GM21381 (cell line): Measurements from ENCODE around the gene RGS17.
"Not testable (repeated sequence)": the region's sequence is repeated elsewhere in the genome, so short reads cannot be mapped to it uniquely, and the experiment has no call there.

ENCODE experiments used
- ATAC-seq: cut with Tn5 transposase; IDR thresholded peaks from one replicate; pipeline ENCODE4 v1.9.1; 2021; ENCODE audit warnings: mild to moderate bottlenecking, moderate library complexity; ENCODE audit not compliant: unreplicated experiment

The RGS17 gene

DNA sequence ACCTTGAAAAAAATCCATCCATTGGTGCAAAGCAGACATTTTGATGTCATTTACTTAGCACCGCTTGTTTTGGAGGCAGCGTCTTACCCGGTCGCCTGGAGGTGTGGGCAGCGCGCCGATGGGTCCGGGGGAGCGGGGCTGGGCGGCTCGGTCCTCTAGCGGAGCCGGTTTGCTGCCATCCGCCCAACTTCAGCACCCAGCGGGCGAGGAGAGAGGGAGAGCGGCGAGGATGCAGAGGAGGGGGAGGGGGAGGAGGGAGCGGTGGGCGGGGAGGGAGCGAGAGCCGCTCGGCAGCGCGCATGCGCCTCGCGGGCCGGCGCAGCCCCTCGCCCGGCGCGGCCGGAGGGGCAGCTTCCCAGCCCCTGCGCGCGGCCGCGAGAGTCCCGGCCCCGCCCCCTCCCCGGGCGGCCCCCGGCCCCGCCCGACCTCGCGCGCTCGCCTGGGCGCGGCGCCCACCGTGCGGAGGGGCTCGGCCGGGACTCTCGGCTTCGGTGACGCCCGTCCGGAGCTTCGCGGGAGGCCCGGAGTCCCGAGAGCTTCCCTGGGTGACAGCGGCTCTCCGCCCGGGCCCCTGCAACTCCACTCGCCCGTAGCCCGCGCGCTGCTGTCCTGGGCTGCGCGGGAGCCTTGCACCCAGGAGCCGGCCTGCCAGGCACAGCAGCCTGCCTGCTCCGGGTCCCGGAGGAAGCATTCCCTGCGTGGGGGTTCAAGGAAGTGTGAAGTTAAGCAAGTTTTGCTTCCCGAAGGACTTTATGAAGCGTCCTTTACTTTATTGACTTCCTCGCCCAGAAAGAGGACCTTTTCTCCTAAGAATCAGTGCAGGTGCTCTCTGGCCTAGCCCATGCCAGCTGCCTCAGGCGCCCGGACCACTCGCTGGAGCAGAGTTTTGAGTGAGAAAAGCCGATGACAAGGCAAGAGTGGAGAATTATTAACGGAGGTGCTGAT lies at the start of gene RGS17:
TSS of gene RGS17 (minus strand) at position 246 of the 945 bp plus-strand sequence. CDS start 87,264 bp downstream, outside the sequence.
- peak; percentile 62 for ATAC-seq

DNA sequence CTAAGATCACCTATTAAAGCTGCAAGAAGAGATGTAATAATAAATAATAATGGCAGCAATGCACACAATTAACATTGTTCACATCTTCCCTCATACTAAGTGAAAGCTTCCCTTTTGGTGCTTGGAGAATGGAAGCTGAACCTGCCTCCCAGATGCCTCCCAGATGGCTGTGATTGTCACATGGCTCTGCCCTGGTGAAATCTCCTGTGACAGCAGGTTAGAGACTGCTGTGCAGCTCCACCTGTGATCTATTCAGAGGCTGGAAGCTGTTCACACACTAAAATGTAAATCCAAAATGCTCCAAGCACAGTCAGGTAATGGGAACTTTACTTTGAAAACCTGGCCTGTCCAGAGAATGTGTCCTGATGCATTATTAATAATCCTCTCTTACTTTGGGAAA lies 41.7 kb upstream of the RGS17 start:
- ATAC-seq = no peak

DNA sequence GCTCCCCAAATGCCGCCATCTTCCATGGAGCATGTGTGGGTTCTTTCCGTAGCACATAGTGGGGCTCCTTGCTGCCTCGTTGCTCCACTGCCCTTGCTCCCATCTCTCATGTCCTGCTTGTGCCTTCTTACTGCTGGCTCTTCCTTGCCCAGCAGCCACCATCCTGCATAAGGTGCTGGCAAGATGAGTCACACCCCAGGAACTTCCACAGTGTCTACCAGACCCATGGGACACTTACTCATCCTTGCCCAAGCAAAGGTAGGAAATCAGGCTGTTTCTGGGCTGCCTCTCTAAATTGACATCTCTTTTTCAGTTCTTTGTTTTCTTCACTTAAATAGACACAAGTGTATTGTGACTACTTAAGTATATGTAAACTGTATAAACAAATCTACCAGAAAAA lies 39.4 kb upstream of the RGS17 start:
- ATAC-seq = no peak

DNA sequence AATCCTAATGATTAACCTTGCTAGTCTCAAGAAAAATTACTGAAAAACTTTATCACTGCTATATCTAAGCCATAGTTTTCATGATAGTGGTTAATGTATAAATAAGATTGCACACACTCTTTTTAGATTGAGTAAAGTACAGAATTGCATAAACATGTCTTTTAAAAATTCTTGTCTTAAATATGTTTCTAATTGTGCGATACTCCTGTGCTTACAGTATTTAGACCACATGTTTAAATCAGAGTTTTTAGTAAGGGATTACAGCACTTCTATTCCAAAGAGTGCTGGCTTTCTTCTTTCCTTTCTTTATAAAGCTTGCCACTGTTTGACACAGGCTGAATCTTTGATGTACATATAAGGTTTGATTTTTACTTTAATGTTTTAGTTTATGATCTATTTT lies 36.8 kb upstream of the RGS17 start:
- ATAC-seq = no peak

GRCh38 chr6:153167061-153167891 lies 36.2 kb upstream of the RGS17 start:
- no peak for ATAC-seq

DNA sequence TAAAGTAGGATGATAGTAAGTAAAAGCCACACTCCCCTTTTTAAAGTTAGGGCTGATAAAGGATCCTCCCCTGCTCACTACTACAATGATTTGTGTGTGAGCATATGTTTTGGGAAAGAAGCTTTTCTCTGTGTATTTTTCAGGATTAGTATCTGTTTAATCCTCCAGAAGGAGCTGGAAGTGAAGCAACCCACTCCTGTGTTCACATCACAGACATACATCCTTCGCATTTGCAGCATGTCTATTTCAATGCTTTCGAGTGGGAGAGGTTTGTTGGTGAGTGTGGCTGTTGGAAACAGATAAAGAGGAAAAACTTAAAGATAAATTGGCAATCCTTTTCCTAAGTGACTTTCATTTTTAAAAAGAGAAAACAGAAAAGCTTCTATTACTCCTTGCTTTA lies 31.6 kb upstream of the RGS17 start:
- no peak for ATAC-seq

GRCh38 chr6:153162172-153162571 lies 31.1 kb upstream of the RGS17 start:
- ATAC-seq = no peak

DNA sequence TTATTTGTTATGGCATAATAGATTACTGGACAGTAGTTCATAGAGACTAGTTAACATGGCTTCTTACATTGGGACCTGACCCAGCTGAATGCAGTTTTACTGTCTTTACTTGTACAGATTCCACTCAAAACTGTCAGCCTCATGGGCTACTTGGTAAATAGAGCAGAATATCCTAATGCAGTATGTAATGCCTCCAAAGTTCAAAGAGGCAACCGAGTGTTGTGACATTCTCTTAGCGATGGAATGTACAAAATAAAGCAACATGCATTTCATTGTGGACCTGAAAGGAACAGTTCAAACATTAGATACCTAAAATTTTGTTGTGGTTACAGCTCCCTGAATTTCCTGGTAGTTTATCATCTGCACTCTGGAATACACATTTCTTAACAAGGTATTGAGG lies 29.1 kb upstream of the RGS17 start:
- ATAC-seq = no peak

DNA sequence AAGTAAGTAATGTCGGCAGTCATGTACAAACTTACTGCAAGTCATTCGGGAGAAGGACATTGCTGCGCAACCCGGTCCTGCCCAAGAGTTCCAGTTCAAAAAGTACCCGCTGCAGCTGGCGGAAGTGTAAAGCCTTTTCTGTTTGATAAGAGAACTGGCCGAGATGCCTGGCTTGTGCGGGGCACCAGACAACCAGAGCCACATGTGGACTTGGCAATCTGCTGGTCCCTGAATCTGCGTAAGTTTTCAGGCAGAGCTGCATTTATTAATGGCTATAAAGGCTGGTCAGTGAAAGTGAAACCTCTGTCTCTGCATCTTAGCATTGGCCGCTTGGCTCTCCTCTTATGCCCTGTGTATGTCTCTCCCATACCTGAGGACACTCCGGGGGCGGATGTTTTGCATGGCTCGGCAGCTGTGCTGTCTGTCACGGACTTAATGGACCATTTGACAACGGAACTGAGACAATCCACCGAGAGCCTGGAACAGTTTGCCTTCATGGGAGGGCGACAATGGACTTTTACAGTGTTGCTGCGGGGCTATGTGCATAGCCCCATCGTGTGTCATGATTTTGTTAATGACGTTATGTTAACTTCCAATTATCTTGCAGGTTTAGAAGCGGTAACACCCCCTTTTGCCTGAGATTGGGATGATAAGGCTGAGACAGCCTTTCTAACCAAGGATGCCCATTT lies 19.8 kb upstream of the RGS17 start:
- ATAC-seq = no peak

GRCh38 chr6:153150371-153150751 lies 19.3 kb upstream of the RGS17 start:
- ATAC-seq = no peak

DNA sequence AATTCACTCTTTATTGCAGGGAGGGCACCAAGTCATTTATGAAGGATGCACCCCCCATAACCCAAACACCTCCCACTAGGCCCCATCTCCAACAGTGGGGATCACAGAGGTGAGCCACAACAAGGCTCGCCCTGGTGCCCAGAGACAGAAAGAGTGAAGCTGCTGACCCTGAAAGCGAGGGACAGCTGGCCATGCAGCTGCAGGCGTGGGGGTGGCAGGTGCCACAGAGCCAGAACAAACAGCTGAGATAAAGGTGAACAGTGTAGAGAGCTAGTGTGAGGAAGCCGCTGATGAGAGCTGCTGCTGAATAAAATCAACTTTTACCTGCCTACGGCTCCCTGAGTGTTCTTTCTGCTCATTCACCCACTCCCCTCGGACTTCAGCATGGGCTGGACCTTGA lies 18.8 kb upstream of the RGS17 start:
- ATAC-seq = no peak

DNA sequence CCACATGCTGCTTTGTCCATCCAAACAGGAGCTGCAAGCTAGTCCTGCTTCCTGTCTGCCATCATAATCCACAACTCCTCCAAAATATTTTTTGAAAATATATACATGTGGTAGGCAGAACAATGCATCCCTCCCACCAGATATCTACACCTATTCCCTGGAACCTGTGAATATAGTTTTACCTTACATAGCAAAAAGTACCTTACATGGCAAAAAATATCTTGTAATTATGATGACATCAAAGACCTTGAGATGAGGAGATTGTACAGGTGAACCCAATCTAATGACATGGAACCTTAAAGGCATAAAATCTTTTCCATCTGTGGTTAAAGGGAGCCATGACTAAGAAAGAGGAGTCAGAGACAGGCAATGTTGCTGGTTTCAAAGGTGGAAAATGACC lies 15.3 kb upstream of the RGS17 start:
- no peak for ATAC-seq

- ATAC-seq = no peak
These were observed 14.5 kb upstream of the RGS17 start for GRCh38 chr6:153145591-153145990.

DNA sequence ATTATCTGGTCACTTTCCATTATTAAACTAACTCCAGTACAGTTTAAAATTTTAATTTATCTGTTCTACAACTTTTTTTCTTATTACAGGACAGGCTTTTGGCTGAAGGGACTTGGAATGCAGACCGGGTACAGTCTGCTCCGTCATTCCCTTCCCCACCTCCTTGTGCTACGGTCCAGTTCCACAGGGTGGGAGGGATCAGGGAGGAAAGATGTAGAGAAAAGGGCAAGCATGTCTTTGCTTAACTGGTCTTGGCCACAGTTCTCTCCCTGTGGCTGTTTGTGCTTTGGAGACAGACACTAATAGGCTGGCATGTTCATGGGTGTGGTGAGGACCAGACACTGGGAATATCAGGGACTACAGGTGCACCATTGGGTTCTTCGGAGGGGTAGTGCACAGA lies 12.1 kb upstream of the RGS17 start:
- ATAC-seq = no peak

GRCh38 chr6:153140299-153140698 lies 9.2 kb upstream of the RGS17 start:
- ATAC-seq = no peak

DNA sequence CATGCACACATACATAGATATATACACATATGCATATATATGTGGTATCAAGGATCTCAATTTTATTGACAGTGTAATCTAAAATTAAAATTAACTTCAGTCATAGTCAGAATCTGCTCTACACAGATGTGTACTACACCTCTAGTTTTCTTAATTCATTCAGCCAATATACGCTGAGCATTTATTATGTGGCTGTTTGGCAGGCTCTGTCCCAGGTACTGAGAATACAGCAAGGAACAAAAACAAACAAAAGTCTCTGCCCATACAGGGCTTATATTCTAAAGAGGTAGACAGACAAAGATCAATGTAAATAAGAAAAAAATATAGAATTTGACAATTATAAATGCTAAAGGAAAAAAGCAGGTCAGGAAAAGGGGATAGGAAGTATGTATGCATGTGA lies 7.8 kb upstream of the RGS17 start:
- ATAC-seq = no peak

GRCh38 chr6:153135681-153136080 lies 4.6 kb upstream of the RGS17 start:
- ATAC-seq = no peak

DNA sequence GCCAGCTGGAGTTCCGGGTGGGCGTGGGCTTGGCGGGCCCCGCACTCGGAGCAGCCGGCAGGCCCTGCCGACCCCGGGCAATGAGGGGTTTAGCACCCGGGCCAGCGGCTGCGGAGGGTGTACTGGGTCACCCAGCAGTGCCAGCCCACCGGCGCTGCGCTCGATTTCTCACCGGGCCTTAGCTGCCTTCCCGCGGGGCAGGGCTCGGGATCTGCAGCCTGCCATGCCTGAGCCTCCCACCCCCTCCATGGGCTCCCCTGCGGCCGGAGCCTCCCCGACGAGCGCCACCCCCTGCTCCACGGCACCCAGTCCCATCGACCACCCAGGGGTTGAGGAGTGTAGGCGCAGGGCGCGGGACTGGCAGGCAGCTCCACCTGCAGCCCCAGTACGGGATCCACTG lies 2.6 kb upstream of the RGS17 start:
- not testable (repeated sequence) for ATAC-seq

DNA sequence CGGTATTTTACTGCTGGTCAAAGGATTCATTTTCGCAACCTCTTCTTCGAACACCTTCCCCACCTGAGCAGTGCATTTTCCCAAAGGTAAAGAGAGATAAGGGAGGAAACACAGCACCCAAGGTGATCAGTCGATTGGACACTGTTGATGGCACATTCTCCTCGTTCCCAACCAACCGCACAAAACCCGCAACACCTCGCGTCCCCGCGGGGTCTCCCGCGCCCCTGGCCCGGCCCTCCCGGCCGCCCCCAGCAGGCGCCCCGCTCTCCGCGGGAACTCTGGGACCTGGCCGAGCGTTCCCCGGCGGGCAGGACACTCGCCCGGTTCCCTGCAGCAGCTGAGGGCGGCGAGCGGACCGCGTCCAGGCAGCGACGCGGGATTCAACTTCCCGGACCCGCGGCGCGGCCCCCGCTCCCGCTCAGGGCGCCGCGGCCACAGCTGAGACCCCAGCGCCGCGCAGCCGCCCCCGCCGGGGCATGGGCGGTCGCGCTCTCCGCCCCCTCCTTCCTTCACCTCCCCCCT lies 506 bp downstream of the RGS17 start:
- ATAC-seq = peak; percentile 13

DNA sequence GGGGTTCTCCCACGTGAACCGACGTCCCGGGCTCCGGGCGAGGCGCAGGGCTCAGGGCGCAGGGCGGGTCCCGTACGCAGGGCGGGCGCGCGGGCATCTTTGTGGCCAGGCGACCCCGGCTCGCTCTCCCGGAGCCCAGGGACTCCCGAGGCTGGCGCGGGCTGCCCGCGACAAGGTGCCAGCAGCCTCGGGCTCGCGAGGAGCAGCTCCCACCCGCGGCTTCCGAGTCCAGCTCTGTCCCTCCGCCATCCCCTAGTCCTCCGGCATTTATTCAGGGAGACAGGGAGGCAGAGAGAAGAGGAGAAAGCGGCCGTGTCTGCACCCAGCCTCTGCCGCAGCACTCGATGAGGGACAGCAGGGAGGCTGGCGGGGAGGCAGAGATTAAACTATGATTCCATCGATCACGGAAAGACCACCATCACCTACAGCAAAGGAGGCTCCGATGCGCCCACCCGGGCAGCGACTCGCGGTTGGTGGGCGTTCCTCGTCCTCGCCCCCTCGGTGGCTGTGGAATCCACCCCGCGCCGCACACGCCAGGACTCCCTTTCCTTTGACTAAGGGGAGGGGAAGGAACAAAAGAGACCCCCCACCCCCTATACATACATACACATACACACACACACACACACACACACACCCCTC lies 1.1 kb downstream of the RGS17 start:
- no peak for ATAC-seq

GRCh38 chr6:153126218-153126617 lies 4.9 kb downstream of the RGS17 start:
- ATAC-seq = no peak
